ENCODE data around the gene ZNF524.
"Not testable (repeated sequence)": the region's sequence is repeated elsewhere in the genome, so short reads cannot be mapped to it uniquely, and the experiment has no call there.

ZNF524 gene

GRCh38 chr19:55567708-55568328 lies 32.3 kb upstream of the ZNF524 start:
- no peaks in the 10 kb centered on the region for H3K9me3 ChIP-seq (replicated peaks; ENCODE audit: low read length)
- no peaks in the 10 kb centered on the region for H3K4me1 ChIP-seq (ENCODE audit: control insufficient read depth, insufficient read depth, low read length)
- no peaks in the 10 kb centered on the region for H3K36me3 ChIP-seq (ENCODE audit: insufficient read depth, low read length)
- peaks cover 7% of the 10 kb centered on the region for H3K27me3 ChIP-seq (ENCODE audit: control insufficient read depth, insufficient read depth, low read length)
- no peak overlapping the region for H3K4me3 ChIP-seq (ENCODE audit: low read length)
- H3K9ac ChIP-seq (ENCODE audit: low read depth, low read length), result no peak overlapping the region
- no peak overlapping the region for H3K4me2 ChIP-seq (ENCODE audit: low read length)

- not testable (repeated sequence) for H3K4me1 ChIP-seq (ENCODE audit: control insufficient read depth, insufficient read depth, low read length); H3K27me3 ChIP-seq (ENCODE audit: control insufficient read depth, insufficient read depth, low read length); H3K9ac ChIP-seq (ENCODE audit: low read depth, low read length); H3K4me2 ChIP-seq (ENCODE audit: low read length); H3K36me3 ChIP-seq (ENCODE audit: insufficient read depth, low read length); H3K9me3 ChIP-seq (replicated peaks; ENCODE audit: low read length); H3K4me3 ChIP-seq (ENCODE audit: low read length)
Measured at GRCh38 chr19:55569477-55569876, 30.6 kb upstream of the ZNF524 start.

- H3K4me2 ChIP-seq (ENCODE audit: low read length); H3K4me1 ChIP-seq (ENCODE audit: control insufficient read depth, insufficient read depth, low read length): not testable (repeated sequence)
Measured at GRCh38 chr19:55573929-55574328, 26.2 kb upstream of the ZNF524 start.

DNA sequence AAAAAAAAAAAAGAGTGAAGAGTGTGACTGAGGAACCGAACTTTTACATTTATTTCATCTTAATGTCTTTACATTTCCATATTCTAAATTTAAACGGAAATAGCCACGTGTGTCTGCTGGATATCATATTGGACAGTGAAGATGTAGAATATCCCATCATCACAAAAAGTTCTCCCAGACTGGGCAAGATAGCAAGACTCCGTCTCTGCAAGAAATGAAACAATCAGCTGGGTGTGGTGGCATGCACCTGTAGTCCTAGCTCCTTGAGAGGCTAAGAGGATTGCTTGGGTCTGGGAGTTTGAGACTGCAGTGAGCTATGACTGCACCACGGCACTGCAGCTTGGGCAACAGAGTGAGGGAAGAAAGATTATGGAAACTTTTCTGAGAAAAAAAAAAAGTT lies 23.3 kb upstream of the ZNF524 start:
- Histone ChIP-seq H3K36me3 (ENCODE audit: insufficient read depth, low read length) (peaks cover 17% of the 10 kb centered on the region), H3K9ac (ENCODE audit: low read depth, low read length) (no peak overlapping the region), H3K4me1 (ENCODE audit: control insufficient read depth, insufficient read depth, low read length) (peaks cover 10% of the 10 kb centered on the region), H3K9me3 (replicated peaks; ENCODE audit: low read length) (no peaks in the 10 kb centered on the region), H3K27me3 (ENCODE audit: control insufficient read depth, insufficient read depth, low read length) (no peaks in the 10 kb centered on the region), H3K4me2 (ENCODE audit: low read length) (no peak overlapping the region), H3K4me3 (ENCODE audit: low read length) (no peak overlapping the region)

More at GRCh38 chr19:55573929-55574328, 26.2 kb upstream of the ZNF524 start:
- H3K36me3 ChIP-seq (ENCODE audit: insufficient read depth, low read length), result peaks cover 17% of the 10 kb centered on the region
- not testable (repeated sequence) for H3K27me3 ChIP-seq (ENCODE audit: control insufficient read depth, insufficient read depth, low read length); H3K9me3 ChIP-seq (replicated peaks; ENCODE audit: low read length); H3K9ac ChIP-seq (ENCODE audit: low read depth, low read length); H3K4me3 ChIP-seq (ENCODE audit: low read length)

DNA sequence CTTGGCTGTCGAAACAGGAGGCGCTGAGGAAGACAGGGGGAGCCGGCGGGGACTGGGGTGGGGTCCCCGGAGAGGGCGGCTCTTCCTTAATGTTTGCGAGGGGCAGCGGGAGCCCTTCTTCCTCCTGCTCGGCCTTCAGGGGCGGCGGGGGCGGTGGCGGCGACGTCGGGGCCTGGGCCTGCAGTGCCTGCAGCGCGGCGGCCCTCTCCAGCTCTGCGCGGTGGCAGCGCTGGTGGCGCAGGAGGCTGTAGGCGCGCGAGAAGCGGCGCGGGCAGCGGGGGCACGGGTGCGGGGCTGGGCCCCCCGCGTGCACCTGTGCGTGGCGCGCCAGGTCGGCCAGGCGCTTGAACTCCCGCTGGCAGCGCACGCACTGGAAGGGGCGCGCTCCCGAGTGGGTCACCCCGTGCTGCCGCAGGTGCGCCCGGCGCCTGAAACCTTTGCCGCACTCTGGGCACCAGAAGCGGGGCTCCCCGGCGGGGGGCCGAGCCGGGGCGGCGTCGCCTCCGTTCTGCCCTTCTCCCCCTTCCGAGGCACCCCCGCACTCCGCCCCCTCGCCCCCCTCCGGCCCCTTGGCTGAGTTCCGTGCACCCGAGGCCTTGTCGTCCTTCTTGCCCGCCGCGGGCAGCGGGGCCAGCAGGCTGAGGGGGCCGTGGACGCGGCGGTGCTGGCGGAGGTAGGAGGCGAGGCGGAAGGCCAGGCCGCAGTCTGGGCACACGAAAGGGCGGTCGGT lies 21.9 kb upstream of the ZNF524 start:
- Histone ChIP-seq H3K9me3 (replicated peaks; ENCODE audit: low read length) (no peaks in the 10 kb centered on the region), H3K9ac (ENCODE audit: low read depth, low read length) (no peak overlapping the region), H3K4me1 (ENCODE audit: control insufficient read depth, insufficient read depth, low read length) (peaks cover 10% of the 10 kb centered on the region), H3K4me3 (ENCODE audit: low read length) (no peak overlapping the region), H3K4me2 (ENCODE audit: low read length) (no peak overlapping the region), H3K36me3 (ENCODE audit: insufficient read depth, low read length) (peaks cover 17% of the 10 kb centered on the region), H3K27me3 (ENCODE audit: control insufficient read depth, insufficient read depth, low read length) (no peaks in the 10 kb centered on the region)

DNA sequence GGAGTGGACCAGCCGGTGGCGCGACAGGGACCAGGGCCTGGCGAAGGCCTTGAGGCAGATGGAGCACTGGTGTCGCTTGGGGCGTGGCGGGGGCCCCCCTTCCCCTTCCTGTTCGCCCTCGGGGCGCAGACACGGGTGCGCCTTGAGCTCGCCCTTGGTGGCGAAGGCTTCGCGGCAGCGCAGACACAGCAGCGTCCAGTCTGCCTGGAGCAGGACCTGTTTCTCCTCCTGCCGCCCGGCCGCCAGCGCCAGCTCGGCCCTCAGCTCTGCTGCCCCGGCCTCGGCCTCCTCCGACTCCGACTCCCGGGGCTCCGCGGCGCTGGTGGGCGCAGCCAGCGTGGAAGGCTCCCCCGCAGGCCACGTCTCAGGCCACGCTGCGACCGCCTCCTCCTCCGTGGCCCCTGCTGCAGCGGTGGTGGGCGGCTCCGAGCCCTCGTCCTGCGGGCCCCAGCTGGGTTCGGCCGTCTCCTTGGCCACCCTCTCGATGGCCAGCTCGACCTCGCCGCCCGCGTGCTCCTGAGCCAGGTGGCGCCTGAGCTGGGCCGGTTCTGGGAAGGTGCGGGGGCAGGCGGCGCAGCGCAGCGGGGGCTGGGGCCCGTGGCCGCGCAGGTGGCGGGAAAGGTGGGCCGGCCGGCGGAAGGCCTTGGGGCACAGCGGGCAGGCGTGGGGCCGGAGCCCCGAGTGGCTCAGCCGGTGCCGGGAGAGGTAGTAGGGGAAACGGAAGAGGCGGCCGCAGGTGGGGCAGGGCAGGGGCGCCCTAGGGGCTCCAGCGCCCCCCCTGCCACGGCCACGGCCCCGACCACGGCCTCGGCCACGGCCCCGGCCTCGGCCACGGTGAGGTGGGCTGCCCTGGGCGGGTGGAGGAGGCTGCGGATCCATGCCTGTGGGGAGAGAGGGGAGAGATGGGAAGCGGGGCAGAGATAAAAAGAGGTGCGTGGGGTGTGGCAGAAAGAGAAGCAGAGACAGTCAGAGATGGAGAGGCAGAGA lies 21.0 kb upstream of the ZNF524 start:
- Histone ChIP-seq H3K36me3 (ENCODE audit: insufficient read depth, low read length) (peaks cover 17% of the 10 kb centered on the region), H3K9me3 (replicated peaks; ENCODE audit: low read length) (no peaks in the 10 kb centered on the region), H3K27me3 (ENCODE audit: control insufficient read depth, insufficient read depth, low read length) (no peaks in the 10 kb centered on the region), H3K4me3 (ENCODE audit: low read length) (peak overlapping the region; percentile 97), H3K9ac (ENCODE audit: low read depth, low read length) (peak overlapping the region; percentile 96), H3K4me2 (ENCODE audit: low read length) (peak overlapping the region; percentile 99), H3K4me1 (ENCODE audit: control insufficient read depth, insufficient read depth, low read length) (peaks cover 10% of the 10 kb centered on the region)

- peak overlapping the region; percentile 97 for H3K4me3 ChIP-seq (ENCODE audit: low read length)
- peaks cover 17% of the 10 kb centered on the region for H3K36me3 ChIP-seq (ENCODE audit: insufficient read depth, low read length)
- H3K4me1 ChIP-seq (ENCODE audit: control insufficient read depth, insufficient read depth, low read length), result peaks cover 10% of the 10 kb centered on the region
- H3K27me3 ChIP-seq (ENCODE audit: control insufficient read depth, insufficient read depth, low read length), result no peaks in the 10 kb centered on the region
- H3K4me2 ChIP-seq (ENCODE audit: low read length), result peak overlapping the region; percentile 99
- no peaks in the 10 kb centered on the region for H3K9me3 ChIP-seq (replicated peaks; ENCODE audit: low read length)
- H3K9ac ChIP-seq (ENCODE audit: low read depth, low read length), result peak overlapping the region; percentile 96
Measured at GRCh38 chr19:55579766-55580621, 20.1 kb upstream of the ZNF524 start.

DNA sequence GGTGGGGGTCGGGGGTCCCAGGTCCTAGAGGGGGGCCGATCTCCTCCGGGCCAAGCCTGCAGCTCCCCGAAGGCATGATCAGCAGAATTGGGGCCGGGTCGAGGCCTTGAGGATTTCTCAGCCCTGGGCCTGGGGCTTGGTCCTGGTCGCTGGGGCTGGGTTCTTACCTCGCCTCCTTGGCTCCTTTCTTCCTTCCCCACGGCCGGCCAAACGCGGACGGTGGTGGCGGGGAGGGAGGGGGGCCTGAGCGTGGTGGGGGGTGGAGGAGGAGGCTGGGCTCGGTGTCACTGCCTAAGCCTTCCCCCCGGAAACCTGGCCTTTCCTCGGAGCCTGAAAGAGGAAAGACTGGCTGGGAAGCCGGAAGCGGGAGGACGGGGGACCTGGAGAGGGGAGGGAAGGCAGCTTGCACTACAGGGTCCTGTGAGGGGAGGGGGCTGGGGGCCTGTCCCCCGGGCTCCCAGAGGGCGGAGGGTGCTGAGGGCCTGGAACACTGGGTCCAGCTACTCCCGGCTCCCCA lies 19.4 kb upstream of the ZNF524 start, which contains the start of gene ZNF579:
TSS of gene ZNF579 (minus strand) at position 221 of the 517 bp plus-strand sequence. CDS start 1,209 bp downstream, outside the sequence.
- Histone ChIP-seq H3K4me1 (ENCODE audit: control insufficient read depth, insufficient read depth, low read length) (peaks cover 13% of the 10 kb centered on the region), H3K9ac (ENCODE audit: low read depth, low read length) (peak within 1 kb of the TSS; percentile 96), H3K9me3 (replicated peaks; ENCODE audit: low read length) (no peaks in the 10 kb centered on the region), H3K36me3 (ENCODE audit: insufficient read depth, low read length) (peaks cover 17% of the 10 kb centered on the region), H3K4me3 (ENCODE audit: low read length) (peak within 1 kb of the TSS; percentile 97), H3K4me2 (ENCODE audit: low read length) (peak within 1 kb of the TSS; percentile 99), H3K27me3 (ENCODE audit: control insufficient read depth, insufficient read depth, low read length) (no peaks in the 10 kb centered on the region)

DNA sequence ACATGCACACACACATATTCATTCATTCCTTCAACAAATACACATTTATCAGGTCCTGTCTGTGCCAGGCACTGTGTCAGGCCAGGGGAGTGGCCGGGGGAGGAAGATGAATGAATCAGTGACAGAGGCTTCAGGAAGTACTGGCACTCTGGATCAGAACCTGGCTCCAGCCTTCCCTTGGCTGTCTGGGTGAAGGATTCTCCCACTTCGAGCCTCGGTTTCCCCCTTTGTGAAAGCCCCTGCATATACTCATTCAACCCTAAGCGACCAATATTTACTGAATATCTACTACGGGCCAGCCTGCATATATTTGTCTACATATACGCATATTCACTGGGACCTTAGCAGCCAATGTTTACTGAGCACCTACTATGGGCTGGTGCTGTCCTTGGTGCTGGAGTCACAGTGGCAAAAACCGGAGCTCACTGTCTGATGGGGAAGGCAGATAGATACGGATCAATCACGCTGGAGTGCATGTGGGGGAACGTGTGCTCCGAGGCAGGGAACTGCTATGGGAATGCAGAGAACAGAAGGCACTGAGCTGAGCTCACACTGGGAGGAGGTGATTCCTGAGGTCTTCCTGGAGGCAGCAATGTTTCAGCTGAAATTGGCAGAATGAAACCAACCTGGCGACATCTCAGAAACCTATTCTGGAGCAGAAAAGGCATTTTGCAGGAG lies 18.8 kb upstream of the ZNF524 start:
- H3K4me1 ChIP-seq (ENCODE audit: control insufficient read depth, insufficient read depth, low read length), result peaks cover 19% of the 10 kb centered on the region
- peak overlapping the region; percentile 89 for H3K4me2 ChIP-seq (ENCODE audit: low read length)
- peak overlapping the region; percentile 97 for H3K4me3 ChIP-seq (ENCODE audit: low read length)
- H3K27me3 ChIP-seq (ENCODE audit: control insufficient read depth, insufficient read depth, low read length), result no peaks in the 10 kb centered on the region
- H3K36me3 ChIP-seq (ENCODE audit: insufficient read depth, low read length), result peaks cover 15% of the 10 kb centered on the region
- H3K9ac ChIP-seq (ENCODE audit: low read depth, low read length), result peak overlapping the region; percentile 96
- H3K9me3 ChIP-seq (replicated peaks; ENCODE audit: low read length), result no peaks in the 10 kb centered on the region

DNA sequence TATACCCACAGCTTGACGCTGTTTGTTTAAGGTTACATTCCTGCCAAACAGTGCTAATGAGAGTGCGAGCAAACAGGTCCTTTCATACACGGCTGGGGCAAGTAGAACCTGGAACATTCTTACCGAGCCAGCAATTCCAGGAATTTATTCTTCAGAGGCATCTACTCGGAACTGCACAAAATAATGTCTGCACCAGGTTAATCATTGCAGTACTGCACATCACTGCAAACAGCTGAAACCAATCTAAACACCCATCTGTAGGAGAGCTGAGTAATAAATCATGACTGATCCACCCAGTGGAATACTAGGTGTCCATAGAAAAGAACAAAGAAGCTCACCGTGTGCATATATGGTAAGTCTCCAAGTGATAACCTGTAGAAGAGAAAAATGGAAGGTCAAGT lies 18.3 kb upstream of the ZNF524 start:
- no peak overlapping the region for H3K4me2 ChIP-seq (ENCODE audit: low read length)
- H3K9me3 ChIP-seq (replicated peaks; ENCODE audit: low read length), result no peaks in the 10 kb centered on the region
- no peak overlapping the region for H3K9ac ChIP-seq (ENCODE audit: low read depth, low read length)
- peaks cover 13% of the 10 kb centered on the region for H3K36me3 ChIP-seq (ENCODE audit: insufficient read depth, low read length)
- H3K4me1 ChIP-seq (ENCODE audit: control insufficient read depth, insufficient read depth, low read length), result peaks cover 21% of the 10 kb centered on the region
- no peaks in the 10 kb centered on the region for H3K27me3 ChIP-seq (ENCODE audit: control insufficient read depth, insufficient read depth, low read length)
- H3K4me3 ChIP-seq (ENCODE audit: low read length), result no peak overlapping the region
